ENCODE measurements around the gene LPCAT1.
"Not testable (repeated sequence)": the region's sequence is repeated elsewhere in the genome, so short reads cannot be mapped to it uniquely, and the experiment has no call there.

The LPCAT1 gene, protein sequence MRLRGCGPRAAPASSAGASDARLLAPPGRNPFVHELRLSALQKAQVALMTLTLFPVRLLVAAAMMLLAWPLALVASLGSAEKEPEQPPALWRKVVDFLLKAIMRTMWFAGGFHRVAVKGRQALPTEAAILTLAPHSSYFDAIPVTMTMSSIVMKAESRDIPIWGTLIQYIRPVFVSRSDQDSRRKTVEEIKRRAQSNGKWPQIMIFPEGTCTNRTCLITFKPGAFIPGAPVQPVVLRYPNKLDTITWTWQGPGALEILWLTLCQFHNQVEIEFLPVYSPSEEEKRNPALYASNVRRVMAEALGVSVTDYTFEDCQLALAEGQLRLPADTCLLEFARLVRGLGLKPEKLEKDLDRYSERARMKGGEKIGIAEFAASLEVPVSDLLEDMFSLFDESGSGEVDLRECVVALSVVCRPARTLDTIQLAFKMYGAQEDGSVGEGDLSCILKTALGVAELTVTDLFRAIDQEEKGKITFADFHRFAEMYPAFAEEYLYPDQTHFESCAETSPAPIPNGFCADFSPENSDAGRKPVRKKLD

DNA sequence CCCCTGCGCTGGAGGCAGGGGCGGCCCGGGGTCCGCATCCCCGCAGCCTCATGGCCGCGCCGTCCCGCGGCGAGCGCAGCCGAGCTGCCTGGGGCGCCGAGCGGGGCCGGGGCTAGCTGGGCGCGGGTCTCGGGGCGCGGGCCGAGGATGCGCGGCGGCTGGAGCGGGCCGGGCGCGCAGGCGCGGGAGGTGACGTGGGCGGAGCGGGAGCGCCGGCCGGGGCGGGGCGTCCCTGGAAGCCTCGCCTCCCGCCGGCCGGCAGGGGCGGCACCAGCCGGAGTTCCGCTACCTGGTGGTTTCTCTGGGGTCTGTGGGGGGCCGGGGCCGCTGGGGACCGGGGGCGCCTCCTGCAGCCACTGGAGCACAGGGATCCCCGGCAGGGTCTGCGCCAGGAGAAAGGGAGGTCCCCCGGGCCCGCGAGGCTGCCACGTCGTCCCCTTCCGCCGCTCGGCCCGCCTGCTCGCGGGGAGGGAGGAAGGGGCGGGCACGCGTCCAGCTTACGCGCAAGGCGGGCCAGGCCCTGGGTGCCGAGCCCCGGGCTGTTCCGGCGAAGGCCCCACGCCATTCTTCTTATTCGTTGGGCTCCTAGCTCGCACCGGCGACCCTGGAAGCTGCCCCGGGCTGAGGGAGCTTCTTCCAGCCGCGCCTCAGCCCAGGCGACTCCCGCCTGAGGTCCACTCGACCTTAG lies at the start of gene LPCAT1:
LPCAT1 (minus strand) TSS at position 168 of the 688 bp plus-strand sequence; CDS start at position 52, 116 bp downstream.
- peak within 1 kb of the TSS; percentile 76 for H3K27ac Mint-ChIP-seq
- peaks cover 19% of the 10 kb centered on the region for H3K36me3 Mint-ChIP-seq
- DNase-seq, result peak; percentile 77
- H3K4me1 Mint-ChIP-seq, result peaks cover 24% of the 10 kb centered on the region
- H3K9me3 Mint-ChIP-seq, result no peaks in the 10 kb centered on the region
- CTCF ChIA-PET, result interaction anchor here (1.1 kb wide), 1 partner anchor 12 kb away, joined by 4 read pairs; no protein-coding TSS in a partner anchor
- H3K4me3 Mint-ChIP-seq, result peak within 1 kb of the TSS; percentile 82
- H3K27me3 Mint-ChIP-seq, result peaks cover 17% of the 10 kb centered on the region

DNA sequence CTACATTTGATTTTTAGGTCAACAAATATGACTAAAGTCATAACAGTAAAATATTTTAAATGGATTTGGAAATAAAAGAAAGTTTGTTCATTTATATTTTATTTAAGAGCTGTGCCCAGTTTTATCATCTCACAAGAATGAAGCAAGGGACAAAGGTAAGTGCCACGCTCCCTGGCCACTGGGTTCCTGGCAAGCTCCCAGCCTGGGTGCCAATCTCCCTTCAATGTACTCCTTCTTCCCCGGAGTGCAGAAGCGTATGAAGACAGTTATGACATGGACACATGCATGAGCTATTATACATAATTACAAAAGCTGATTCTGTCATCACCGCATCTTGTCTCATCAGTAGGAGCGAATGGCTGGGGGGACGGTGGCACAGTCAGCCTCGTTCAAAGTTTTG lies 48.1 kb upstream of the LPCAT1 start:
- H3K36me3 Mint-ChIP-seq, H3K9me3 Mint-ChIP-seq, H3K27me3 Mint-ChIP-seq, DNase-seq, CTCF ChIA-PET, H3K4me1 Mint-ChIP-seq, H3K27ac Mint-ChIP-seq, H3K4me3 Mint-ChIP-seq: not testable (repeated sequence)

DNA sequence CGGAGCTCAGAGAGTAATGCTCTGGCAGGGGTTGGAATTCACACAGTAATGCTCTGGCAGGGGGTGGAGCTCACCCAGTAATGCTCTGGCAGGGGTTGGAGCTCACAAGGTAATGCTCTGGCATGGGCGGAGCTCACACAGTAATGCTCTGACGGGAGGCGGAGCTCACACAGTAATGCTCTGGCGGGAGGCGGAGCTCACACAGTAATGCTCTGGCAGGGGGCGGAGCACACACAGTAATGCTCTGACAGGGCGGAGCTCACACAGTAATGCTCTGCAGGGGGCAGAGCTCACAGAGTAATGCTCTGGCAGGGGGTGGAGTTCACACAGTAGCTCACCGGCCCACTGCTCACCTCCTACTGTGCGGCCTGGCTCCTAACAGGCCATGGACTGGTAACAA lies 47.2 kb upstream of the LPCAT1 start:
- DNase-seq, result no peak
- H3K36me3 Mint-ChIP-seq, result peaks cover 8% of the 10 kb centered on the region
- peaks cover 4% of the 10 kb centered on the region for H3K4me1 Mint-ChIP-seq
- H3K4me3 Mint-ChIP-seq, result no peak overlapping the region
- H3K27me3 Mint-ChIP-seq, result no peaks in the 10 kb centered on the region
- peaks cover 6% of the 10 kb centered on the region for H3K9me3 Mint-ChIP-seq
- H3K27ac Mint-ChIP-seq, result no peak overlapping the region
- CTCF ChIA-PET, result no interaction called here

DNA sequence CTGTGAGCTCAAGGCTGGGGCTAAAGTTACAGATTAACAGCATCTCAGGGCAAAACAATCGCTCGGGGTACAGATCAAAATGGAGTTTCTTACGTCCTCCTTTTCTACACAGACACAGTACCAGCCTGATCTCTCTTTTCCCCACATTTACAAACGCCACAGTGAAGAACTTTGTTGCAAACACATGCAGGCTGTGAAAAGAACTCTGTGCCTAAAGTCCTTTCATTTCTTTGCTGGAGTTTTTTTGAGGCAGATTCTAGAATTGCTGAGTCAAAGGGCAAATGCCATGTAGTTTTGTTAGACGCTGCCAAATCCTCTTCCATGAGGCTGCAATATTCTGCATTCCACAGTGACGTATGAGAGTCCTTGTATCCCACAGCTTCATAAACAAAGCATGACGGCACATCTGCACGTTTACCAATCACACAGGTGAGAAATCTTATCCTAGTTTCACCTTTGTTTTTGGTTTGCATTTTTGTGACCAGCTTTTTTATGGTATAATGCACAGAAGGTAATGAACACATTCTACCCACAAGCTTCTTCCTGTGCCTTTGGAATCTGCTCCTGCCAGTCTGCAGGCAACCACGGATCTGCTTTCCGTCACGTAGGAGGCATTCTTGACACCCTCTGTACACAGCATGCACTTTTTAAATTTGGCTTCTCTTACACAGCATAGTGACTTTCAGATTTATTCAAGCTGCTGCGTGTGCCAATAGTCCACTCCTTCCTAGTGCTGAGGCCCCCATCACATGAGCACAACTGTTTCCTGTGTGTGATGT lies 44.6 kb upstream of the LPCAT1 start:
- Mint-ChIP-seq H3K4me3 (no peak overlapping the region), H3K36me3 (peaks cover 8% of the 10 kb centered on the region), H3K4me1 (peaks cover 4% of the 10 kb centered on the region), H3K27ac (no peak overlapping the region), H3K9me3 (peaks cover 6% of the 10 kb centered on the region), H3K27me3 (no peaks in the 10 kb centered on the region)
- no peak for DNase-seq
- CTCF ChIA-PET, result no interaction called here

DNA sequence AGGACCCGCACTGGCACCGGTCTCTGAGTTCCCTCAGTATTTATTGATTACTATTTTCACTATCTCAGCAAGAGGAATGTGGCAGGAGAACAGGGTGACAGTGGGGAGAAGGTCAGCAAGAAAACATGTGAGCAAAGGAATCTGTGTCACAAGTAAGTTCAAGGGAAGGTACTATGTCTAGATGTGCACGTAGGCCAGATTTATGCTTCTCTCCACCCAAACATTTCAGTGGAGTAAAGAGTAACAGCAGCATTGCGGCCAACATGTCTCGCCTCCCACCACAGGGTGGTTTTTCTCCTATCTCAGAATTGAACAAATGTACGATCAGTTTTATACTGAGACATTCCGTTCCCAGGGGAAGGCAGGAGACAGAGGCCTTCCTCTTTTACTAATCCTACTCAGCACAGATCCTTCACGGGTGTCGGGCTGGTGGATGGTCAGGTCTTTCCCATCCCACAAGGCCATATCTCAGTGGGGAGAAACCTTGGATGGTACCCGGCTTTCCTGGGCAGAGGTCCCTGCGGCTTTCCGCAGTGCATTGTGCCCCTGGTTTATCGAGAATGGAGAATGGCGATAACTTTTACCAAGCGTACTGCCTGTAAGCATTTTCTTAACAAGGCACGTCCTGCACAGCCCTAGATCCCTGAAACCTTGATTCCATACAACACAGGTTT lies 43.9 kb upstream of the LPCAT1 start:
- H3K36me3 Mint-ChIP-seq, H3K27me3 Mint-ChIP-seq, H3K4me1 Mint-ChIP-seq, H3K4me3 Mint-ChIP-seq, CTCF ChIA-PET, DNase-seq, H3K27ac Mint-ChIP-seq, H3K9me3 Mint-ChIP-seq: not testable (repeated sequence)

DNA sequence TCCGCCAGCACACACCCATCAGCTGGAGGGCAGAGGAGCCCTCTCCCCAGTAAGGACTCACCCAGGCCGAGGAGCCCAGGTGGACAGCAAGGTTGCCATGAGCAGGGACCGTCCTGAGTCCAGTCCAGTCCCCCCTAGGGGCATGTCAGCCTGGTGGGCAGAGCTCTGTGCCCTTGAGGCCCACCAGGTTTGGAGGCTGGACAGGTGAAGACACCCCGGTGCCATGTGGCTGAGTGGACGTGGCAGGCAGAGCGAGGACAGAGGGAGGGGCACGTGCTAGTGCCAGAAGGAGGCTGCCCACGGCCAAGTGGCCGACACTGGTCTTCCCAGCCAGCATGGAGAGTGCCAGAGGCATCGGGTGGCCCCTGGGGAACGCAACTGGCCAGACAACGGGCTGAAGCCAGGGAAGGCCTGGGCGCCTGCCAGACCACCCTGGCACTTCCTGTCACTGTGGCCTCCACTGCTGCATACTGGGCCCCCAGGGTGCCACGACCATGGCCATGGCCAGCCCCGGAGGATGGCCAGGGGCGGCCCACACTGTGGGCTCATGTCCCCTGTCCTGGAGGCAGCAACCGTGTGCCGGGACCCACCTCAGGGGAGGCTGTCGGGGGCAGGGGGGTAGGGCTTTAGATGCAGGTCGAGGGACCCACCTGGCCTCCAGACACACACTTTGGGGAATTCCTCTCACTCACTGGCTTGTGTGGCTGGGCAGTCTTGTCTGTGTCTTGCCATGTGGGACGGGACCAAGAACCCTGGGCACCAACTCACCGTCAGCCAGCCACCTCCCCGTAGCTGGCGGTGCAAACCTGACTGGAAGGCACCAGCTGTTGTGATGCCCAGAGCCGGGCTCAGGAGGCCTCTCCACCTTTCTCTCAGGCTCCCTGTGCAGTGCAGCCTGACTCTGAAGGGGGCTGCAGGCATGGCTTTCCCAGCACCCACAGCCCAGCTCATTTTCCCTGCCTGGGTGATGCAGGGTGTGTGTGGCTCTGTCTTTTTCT lies 42.3 kb upstream of the LPCAT1 start:
- Mint-ChIP-seq H3K4me1 (peaks cover 4% of the 10 kb centered on the region), H3K9me3 (peaks cover 6% of the 10 kb centered on the region), H3K4me3 (no peak overlapping the region), H3K27ac (no peak overlapping the region), H3K27me3 (peaks cover 3% of the 10 kb centered on the region), H3K36me3 (peaks cover 8% of the 10 kb centered on the region)
- no peak for DNase-seq
- CTCF ChIA-PET, result no interaction called here

DNA sequence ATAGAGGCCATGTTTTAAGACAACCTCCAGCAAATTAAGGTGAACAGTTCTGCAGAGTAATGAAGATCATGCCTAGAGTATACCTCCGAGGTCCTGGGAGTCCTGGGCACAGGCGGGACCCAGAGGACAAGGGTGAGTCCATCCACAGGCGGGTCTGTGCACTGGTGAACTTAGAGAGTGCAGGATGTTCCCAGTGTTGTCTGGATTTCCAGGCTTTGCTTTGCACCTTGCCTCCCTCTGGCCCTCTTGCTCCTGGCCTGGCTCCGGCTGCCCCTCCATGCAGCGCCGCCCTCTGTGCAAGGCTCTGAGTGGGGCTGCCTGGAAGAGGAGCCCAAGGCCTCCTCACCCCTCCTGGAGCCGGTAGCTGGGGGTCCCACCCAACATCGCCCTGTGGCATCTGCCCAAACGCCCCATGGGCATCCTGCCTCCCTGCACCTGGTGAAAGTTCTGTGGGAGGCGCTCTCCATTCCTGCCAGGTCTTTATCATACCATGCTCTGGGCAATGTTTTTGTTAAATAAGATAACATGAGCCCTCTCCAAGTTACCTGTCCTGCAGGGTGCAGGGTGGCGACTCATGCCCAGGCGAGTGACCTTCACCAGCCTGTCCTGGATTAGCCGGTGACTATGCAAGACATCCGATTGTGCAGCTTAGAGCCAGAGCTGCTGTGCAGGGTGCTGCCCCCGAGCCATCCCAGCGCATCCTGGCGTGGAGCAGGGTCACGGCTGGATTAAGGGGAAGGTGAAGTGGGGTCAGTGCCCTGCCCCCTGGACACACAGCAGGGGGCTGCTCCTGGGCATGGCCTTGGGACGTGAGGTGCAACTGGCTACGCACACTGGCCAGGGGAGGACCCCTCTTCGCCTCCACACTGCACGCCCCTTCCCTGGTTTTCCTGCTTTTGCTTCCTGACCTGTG lies 41.3 kb upstream of the LPCAT1 start:
- Mint-ChIP-seq H3K36me3 (peaks cover under 1% of the 10 kb centered on the region), H3K4me1 (peaks cover 4% of the 10 kb centered on the region), H3K27ac (no peak overlapping the region), H3K9me3 (peaks cover under 1% of the 10 kb centered on the region), H3K27me3 (peaks cover 5% of the 10 kb centered on the region), H3K4me3 (no peak overlapping the region)
- DNase-seq, result no peak
- CTCF ChIA-PET, result no interaction called here

DNA sequence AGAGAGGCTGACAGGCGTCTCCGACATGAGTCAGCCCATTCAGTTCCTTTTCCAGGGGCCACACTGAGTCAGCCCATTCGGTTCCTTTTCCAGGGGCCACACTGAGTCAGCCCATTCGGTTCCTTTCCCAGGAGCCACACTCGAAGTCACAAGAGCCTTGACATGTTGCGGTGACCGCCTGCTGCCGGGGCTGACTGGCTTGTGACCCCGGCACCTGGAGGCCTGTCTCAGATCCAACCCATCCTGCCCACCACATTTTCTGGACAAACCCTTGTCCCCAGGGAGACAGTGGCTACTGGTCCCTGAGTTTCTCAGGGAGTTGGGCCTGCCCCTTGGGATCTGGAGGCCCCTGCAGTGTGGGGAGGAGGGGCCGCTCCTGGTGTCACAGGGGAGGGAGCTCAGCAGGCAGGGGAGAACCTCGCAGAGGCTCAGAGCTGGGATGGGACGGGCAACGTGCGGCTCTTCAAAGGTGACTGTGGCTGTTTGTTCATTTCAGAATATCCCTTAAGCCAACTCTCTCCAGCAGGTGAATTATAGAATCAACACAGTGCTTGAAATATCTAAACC lies 40.5 kb upstream of the LPCAT1 start:
- H3K4me1 Mint-ChIP-seq, result peaks cover 4% of the 10 kb centered on the region
- DNase-seq, result no peak
- no peak overlapping the region for H3K27ac Mint-ChIP-seq
- H3K36me3 Mint-ChIP-seq, result no peaks in the 10 kb centered on the region
- CTCF ChIA-PET, result no interaction called here
- H3K9me3 Mint-ChIP-seq, result no peaks in the 10 kb centered on the region
- H3K27me3 Mint-ChIP-seq, result peaks cover 7% of the 10 kb centered on the region
- H3K4me3 Mint-ChIP-seq, result no peak overlapping the region

DNA sequence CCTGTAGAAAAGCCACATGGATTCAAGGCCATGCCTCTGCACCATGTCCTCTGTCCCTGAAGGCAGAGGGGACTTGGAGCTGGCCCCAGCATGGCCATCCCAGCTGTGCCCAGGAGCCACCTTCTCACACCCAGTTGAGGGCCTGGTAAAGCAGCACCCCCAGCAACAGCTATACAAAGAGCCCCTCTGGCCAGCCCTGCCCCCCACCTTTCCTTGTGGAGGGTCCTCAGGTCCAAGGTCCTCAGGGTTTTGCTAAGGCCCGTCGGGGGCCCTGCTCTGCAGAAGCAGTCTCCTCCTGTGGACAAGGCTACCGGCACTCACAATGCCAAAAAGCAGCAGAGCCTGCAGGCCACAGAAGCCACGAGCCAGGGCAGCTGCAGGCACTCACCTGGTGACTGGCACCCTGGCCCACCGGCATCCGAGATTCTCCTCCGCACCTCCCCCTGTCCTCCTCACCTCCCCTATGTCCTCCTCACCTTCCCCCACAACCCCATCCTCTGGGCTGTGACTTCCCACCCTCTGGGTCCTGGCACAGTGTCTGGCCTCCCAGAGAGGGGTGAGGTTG lies 39.9 kb upstream of the LPCAT1 start:
- Mint-ChIP-seq H3K4me1 (peaks cover 3% of the 10 kb centered on the region), H3K27me3 (peaks cover 7% of the 10 kb centered on the region), H3K27ac (no peak overlapping the region), H3K4me3 (no peak overlapping the region), H3K36me3 (no peaks in the 10 kb centered on the region), H3K9me3 (no peaks in the 10 kb centered on the region)
- DNase-seq, result no peak
- CTCF ChIA-PET, result no interaction called here

DNA sequence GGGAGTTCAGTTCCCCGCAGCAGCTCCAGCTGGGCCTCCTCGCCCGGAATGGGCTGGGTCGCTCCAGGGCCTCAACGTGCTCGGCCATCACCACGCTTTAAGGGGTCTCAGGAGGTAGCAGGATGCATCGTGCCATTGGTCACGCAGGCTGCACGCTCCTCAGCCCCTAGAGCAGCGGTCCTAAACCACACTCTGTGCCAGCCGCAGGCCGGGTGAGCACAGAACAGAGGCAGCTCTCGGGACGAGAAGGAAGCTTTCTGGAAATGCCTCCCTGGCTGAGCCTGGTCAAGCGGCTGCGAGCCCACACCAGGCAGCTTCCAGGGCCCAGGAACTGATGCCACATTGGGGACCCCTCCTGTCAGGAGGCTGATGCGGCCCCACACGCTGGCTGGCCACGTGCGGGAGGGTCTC lies 39.3 kb upstream of the LPCAT1 start:
- DNase-seq, result no peak
- H3K9me3 Mint-ChIP-seq, result no peaks in the 10 kb centered on the region
- H3K27ac Mint-ChIP-seq, result no peak overlapping the region
- no peaks in the 10 kb centered on the region for H3K36me3 Mint-ChIP-seq
- H3K4me1 Mint-ChIP-seq, result no peaks in the 10 kb centered on the region
- CTCF ChIA-PET, result no interaction called here
- peaks cover 7% of the 10 kb centered on the region for H3K27me3 Mint-ChIP-seq
- H3K4me3 Mint-ChIP-seq, result no peak overlapping the region

DNA sequence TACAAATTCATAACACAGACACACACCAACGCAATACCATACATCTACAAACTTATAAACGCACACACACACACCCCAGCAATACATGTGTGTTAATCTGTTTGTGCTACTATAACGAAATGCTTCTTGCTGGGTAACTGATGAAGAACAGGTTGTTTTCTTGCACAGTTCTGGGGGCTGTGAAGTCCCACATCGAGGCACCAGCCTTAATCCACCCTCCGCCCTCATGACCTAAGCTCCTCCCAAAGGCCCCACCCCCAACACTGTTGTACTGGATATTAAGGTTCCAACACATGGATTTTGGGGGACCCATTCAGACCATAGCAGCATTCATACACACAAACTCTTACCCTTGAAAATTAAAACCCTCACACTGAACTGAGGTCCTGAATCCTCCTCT lies 38.8 kb upstream of the LPCAT1 start:
- no peak for DNase-seq
- CTCF ChIA-PET, result no interaction called here
- no peak overlapping the region for H3K27ac Mint-ChIP-seq
- H3K4me1 Mint-ChIP-seq, result no peaks in the 10 kb centered on the region
- no peaks in the 10 kb centered on the region for H3K36me3 Mint-ChIP-seq
- H3K9me3 Mint-ChIP-seq, result no peaks in the 10 kb centered on the region
- H3K27me3 Mint-ChIP-seq, result peaks cover 7% of the 10 kb centered on the region
- no peak overlapping the region for H3K4me3 Mint-ChIP-seq

DNA sequence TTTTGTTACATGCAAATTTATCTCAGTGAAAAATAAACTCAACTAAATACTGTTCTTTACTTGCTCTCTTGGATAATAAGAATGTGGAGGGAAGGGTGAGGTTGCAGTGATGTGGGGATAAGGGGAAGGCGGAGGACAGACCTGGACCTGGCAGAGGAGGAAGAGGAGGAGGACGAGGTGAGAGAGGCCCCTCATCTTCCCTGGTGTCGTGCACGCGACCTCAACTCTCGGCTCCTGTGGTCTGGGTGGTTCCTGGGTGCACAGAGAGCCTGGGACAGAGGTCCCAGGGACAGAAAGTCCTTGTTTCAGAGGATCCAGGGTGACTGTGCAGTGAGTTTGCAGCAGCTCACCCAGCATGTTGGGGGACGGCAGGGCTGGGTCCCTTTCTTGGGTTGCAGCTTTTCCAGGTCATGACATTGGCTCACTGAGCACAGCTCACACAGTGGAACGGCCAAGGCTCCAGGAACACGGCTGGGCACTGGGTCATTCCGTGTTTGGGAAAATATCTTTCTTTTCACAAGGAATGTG lies 37.7 kb upstream of the LPCAT1 start:
- H3K36me3 Mint-ChIP-seq, result no peaks in the 10 kb centered on the region
- no peaks in the 10 kb centered on the region for H3K9me3 Mint-ChIP-seq
- H3K4me3 Mint-ChIP-seq, result no peak overlapping the region
- peaks cover 7% of the 10 kb centered on the region for H3K27me3 Mint-ChIP-seq
- CTCF ChIA-PET, result no interaction called here
- DNase-seq, result no peak
- H3K4me1 Mint-ChIP-seq, result no peaks in the 10 kb centered on the region
- H3K27ac Mint-ChIP-seq, result no peak overlapping the region
